ENCODE data around the gene CBLB.

The CBLB gene

DNA sequence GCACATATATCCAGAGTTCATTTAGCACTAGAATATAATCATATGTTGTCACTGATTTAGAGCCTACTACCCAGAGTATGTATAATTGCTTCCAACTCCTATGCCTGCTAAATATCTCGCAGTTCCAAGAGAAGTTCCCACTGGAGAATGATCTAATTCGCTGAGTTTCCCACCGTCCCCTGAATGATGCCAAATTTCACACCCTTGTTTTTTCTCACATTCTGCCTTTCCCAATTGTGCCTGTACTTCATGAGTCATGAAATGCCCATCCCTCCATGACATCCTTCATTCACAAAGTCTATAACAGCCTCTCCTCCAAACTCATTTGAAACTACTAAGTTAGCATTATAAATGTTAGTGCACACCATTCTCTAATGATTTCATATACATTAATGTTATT, 177.2 kb downstream of the CBLB start:
- no peak for DNase-seq

DNA sequence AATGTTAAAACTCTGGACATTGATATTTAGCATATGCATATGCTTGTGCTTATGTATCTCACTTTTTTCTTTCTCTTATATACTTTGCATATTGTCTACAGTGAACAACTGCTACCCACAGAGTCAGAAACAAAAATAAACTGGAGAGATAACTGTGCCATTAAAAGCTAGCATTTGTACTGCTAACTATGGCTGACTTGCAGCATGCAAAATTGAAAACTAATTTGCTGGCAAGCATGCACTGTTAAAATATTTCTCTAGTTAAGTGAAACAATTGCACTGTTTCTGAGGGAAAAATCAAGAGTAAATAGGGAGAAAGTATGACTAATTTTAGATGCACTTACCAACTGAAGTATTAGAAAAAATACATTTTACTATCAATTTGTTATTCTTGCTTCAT, 177.8 kb downstream of the CBLB start:
- no peak for DNase-seq

DNA sequence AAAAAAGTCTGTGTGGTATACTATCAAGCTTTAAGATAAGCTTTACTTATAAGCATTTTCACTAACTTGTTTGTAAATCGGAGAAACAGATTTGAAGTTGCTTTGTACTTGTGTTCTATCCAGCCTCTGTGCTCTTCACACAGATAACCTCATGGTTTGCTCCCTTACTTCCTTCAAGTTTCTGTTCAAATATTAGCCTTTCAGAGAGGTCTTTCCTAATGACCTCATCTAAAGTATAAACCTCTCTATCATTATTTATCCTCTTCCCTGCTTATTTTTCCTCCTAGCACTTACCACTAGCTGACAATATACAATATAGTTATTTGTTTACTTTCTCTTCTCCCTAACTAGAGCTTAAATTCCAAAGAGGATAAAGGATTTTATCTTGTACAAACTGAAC, 180.0 kb downstream of the CBLB start:
- no peak for DNase-seq

DNA sequence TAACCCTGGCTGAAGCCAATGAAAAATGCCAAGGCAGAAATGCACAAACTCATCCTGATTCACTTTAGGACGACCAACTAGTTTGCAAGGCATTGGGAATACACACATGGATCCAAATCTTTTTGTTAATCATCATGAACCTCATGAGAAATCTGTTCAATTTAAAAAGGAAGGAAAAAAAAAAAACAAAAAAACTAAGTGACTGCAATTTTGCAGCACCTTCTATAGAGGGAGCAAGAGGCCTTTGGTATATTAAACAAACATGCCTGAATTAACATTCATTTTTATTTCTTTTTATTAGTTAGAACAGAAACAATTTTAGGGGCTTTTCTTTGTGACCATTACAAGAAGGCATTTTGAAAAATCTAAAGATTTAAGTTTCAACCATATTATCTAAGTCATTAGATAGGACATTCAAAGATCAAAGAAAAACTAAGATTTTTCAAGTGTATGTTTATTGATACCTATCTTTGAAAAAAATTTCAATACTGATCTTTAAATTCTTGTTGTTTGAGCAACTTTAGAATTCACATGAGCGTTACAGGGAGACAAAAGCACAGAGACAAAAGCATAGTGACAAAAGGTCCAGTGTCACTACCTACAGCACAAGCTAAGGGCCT, 182.4 kb downstream of the CBLB start:
- DNase-seq = no peak

DNA sequence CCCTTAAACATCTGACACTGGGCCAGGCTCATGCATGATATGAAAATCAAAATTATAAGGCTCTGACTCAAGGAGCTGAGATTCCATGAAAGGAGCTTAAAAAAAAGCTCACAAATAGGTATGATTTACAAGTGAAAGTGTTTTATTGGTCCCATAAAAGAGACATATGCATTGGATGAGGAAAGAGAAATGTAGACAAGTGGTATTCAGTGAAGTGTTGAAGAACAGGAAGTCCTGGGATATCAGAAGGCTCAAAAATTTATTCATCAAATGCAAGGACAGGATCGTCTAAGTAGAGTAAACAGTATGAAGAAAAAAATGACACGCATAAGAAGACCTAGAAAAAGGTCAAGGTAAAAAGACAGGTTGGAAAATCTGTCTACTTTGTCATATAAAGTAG, 188.9 kb downstream of the CBLB start:
- no peak for DNase-seq

DNA sequence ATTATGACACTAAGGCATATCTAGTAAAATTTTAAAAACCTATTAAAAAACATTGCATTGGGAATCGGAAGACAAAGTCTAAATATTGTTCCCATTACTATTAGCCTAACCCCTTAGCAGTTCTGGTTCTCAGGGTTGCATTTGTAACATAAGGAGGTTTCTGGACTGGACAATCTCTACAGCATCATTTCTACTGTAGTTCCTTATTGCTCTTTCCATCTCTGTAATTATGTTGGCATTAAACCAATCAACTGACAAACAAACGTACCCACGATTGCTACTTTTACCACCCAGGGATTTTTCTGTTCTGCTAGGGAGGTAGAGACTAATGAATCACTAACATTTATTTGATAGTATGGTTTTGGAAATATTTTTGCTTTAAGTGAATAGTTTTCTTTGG, 190.8 kb downstream of the CBLB start:
- no peak for DNase-seq

DNA sequence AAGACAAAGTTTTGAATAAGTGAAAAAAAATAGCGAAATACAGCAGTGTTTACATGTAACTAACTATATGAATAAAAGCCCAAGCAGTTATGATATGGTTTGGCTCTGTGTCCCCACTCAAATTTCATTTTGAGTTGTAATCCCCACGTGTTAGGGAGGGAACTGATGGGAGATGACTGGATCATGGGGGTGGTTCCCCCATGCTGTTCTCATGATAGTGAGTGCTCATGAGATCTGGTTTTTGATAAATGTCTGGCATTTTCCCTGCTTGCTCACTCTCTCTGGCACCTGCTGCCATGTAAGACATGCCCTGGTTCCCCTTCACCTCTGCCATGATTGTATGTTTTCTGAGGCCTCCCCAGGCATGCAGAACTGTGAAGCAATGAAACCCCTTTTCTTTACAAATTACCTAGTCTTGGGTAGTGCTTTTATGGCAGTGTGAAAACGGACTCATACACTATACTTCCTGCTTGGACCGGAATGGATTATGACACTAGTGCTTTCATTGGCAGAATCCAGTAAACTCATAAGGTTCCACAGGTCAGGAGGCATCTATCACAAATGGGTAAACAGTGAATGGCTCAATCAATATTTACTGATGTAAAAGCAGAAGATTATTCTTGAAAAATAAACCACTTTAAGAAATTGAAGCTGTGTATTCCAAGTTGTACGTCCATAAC, 192.1 kb downstream of the CBLB start:
- DNase-seq = no peak

DNA sequence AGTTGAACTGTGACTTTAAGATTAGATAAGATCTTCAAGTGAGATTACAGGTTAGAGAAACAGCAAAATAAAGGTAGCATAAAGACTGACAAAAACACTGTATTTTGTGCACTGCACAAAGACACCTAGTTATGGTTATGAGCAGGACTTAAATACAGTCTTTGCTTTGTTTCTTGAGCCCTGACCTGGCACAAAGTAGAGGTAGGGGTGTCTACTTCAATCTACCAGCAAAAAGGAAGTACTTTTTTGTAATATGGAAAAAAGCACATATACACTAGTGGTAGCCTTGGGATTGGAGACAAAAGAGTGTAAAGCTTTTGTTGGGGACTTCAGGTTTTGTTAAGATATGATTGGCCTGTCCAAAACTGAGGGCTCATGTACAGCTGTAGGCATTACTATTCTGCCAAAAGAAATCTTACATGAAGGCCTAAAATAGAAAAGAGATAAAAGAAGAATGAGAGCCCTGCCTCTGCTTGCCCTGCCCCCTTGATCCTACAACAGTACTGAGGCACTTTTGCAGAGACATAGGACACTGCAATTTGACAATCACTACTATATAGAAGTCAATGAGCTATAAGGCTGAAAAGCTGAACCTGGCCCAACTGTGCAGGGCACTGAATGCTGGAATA, 194.3 kb downstream of the CBLB start:
- no peak for DNase-seq

DNA sequence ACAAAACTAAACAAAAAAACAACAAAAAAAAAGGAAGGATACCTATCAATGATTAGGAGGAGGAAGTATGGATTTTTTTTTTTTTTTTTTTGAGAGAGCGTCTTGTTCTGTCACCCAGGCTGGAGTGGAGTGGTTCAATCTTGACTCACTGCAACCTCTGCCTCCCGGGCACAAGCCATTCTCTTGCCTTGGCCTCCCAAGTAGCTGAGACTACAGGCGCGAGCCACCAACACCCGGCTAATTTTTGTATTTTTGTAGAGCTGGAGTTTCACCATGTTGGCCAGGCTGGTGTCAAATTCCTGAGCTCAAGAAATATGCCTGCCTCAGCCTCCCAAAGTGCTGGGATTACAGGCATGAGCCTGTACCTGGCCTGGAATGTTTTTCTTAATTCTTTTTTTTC, 195.8 kb downstream of the CBLB start:
- DNase-seq = no peak

DNA sequence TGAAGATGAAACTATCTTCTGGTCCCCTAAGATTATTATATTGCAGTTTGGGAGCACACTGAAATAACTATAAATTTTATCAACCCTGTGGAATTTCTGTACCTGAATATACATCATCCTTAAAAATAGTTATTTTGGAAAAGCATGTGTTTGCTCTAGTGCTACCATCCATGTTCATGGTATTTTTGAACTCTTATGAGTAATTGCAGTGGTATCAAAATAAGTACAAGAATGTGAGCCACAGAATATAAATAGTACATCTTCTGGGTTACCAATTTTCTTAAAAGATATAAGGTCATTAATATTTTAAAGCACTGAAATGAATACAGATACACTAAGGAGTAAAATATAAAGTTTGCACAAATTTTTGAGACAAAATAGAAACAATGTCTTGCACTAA, 206.5 kb downstream of the CBLB start:
- DNase-seq = no peak

DNA sequence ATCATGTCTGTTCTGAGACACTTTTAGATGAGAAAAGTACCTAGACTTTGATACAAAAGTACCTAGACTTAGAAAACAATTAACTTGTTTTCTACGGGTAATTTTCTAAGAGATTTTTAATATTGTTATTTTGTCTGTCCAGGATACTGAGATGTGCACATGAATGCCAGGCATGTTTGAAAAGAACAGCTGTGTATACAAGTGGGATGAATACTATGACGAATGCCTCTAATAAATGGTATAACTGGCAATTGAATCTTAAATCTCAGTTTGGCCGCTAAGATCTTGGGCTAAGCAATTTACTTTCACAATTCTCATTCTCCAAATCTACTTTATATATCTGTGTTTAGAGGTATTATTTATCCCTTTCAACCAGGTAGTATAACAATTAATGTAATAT, 207.4 kb downstream of the CBLB start:
- DNase-seq = no peak

DNA sequence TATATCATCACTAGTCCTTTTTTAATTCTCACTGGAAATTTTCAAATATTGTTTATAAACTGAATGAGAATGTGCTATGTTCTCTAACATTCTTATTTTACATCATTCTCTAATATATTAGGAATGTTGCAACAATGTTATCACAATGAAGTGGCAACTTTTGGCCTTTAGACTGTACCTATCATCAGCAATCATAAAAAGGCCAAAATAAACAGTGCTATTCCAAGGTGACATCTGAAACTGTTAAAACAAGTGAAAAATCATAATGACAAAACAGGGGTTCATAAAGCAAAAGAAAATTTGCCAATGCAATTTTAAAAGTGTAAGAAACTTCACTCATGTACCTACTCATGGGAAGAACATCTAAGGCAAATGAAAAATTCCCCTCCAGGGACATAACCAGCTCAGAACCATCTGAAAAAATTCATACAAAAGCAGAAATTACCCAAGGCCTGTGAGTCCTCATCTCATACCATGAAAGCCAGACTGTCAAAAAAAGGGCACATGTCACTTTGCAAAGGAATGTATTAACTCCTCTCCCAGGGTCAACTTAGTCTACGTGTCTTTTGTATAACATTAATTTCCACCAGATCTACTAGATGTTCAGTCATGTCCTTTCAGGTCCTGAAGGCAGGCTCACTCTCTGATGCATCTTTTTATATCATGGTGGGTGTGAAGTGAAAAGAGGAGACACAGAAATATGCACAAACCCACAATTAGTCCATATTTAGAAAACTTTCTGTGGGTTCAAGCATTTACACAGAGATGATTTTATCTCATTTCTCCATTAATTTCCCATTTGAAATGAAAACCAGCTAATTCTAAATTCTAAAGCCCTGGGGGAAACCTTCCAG, 211.9 kb downstream of the CBLB start:
- no peak for DNase-seq

DNA sequence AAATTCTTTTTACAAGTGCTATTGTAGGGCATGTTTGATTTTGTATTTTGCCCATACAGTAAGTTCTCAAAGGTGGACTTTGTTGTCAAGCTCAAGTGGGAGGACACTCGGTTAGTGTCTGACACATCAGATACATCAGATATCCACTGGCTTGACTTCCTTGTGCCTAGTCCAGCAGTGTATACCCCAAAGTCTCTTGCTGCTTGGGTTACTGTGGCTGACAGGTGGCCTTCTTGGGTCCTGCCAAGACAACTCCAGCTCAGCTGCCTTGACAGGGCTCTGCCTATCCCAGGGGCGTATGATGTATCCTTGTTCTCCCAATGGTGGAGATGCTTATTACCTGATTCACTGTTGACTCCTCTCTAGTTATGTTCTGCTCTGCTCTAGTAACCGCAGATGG, 214.9 kb downstream of the CBLB start:
- DNase-seq = no peak

DNA sequence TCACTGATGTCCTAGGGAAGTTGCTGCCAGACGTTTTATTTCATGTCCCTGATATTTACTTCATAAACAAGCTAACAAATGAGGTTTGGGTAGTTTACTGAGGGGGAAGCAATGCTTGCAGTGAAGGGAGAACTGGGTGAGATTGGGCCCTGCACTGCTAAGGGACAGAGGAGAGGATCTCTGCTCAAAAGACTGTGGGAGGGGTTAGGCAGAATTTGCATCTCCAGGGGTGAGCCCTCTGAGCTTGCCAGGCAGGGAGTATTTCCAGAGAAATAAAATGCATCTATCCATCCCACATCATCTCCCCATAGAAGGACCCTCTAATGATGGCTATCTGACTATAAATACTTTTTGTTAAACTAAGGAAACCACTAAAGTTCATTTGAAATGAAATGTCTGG, 215.6 kb downstream of the CBLB start:
- no peak for DNase-seq

DNA sequence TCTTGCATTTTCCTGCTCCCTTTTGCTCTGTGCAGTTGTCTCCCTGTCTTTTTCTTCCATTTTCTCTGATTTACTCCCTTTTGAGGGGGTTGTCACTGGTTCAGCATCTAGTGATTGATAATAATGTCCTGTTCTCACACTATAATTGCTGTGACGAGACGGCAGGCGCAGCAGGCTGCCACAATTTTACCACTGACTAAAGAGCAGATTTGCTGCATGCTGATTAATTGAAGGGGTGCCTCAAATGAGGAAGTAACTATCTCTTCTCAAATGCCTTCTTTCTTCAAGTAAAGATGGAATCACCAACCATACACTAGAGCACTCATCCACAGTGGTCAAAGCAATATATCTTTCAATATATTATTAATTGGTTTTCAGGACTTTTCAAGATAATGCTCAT, 219.3 kb downstream of the CBLB start:
- DNase-seq = no peak

DNA sequence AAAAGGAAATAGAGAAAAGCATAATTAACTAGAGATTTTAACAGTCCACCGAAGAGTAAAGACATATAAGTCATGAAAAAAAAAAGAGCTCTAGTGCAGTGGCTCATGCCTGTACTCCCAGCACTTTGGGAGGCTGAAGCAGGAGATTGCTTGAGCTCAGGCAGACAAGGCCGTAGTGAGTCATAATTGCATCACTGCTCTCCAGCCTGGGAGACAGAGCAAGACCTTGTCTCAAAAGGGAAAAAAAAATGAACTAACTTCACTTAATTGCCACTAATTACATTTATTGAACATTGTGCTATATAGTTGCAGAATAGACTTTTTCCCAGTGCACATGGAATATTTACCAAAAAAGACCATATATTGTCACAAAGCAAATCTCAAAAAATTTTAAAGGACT, 221.8 kb downstream of the CBLB start:
- DNase-seq = no peak

DNA sequence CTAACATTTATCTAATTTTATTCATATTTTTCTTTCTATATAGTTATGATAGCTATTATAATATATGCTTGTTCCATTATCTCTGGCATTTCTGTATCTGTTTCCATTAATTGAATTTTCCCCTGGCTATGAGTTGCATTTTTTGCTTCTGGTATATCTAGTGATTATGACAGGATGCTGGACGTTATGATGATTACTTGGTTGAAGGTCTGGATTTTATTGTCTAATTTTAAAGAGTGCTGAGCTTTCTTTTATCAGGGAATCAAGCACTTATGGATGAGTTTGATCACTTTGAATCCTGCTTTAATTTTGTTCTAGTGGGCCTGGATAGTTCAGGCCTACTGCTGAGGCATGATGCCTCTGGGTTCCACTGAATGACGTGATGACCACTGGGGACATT, 229.7 kb downstream of the CBLB start:
- no peak for DNase-seq

DNA sequence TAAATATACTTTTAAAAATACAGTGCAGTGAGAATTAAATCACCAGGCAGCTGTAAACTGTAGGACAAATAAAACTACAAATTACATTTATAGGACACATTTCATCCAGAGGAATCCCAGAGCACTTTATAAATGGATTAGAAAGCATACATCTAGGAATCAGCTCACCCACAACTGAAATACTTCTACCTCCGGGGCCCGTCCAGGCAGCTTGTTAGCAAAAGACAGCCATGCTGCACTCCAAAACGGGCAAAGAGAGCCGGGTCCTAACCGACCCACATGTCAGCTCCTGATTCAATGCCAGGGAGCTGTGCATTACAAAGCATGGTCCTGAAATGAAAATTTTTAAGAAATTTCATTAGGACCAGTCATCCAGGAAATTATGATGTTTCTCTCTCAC, 234.1 kb downstream of the CBLB start:
- DNase-seq = no peak

DNA sequence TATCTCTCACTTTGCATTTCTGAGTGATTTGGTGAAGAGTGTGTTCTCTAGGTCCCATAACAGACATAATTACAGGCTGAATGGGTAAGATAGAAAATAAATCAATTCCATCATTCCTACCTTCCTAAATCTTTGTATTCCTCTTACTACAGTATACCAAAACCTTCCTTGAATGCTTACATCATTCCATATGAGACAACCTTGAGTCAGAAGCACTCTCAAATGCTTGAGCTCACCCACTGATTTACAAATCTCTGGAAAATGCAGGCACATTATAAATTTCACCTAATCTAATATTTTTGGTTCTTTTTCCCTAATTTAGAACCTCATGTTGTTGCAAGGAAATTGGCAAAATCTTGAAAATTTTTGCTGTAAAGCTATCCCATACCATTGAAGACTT, 239.1 kb downstream of the CBLB start:
- DNase-seq = no peak

DNA sequence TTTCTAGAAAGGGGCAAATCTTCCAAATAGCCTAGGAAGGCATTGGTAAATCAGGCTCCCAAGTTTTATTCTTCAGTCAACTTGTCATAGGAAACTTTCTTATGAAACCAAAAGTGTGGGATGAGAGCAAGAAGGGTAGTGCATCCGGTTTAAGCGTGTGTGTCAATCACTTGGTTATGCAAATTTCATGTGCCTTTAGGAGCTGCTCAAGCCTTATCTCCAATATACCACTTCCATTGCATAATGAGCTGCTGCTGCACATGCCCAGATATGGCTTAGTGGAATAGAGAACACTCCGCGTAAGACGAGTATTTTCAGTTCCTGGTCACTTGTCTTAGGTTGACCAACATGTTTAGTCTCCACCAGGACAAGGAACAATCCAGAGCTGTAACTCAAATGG, 242.1 kb downstream of the CBLB start:
- no peak for DNase-seq

DNA sequence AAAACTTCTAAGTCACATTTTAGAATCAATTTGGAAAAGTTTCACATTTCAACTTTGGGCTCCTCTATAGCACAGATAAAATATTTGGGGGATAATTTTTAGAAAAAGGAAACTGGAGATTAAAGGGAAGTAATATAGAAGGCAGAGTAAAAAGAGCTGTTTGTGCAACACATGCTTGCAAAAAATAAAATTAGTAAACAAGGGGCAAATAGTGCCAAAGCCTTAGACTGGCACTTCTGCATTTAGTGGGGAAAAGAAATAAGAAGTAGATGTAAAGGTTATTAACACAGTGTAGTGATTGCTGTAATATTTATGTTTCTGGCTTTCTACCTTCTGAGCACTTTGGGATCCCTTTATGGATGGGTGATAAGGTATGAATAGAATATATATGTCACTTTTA, 246.6 kb downstream of the CBLB start:
- no peak for DNase-seq

DNA sequence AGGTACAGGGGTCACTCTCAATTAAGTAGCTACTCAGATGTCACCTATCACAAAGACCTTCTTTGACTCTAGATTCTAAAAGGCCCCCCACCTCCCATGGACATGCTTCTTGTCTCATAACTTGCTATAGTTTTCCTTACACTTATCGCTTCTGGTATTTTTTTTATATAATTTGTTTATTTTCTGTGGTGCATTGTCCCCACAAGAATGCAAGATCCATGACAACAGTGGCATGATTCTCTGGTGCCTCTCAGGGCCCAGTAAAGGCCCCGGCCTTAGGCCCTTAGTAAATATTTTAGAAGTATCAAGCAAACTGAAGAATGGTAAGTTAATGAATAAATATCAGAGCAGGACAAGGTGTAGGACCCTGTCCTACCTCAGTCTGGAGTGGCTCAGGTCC, 248.6 kb downstream of the CBLB start:
- no peak for DNase-seq
